CD14-positive monocyte (primary cell): Measurements from ENCODE around the gene RNF215. TPM values are rescaled to one million over a fixed set of nuclear protein-coding genes. Genes with fewer than 3 reads are reported as not detected.
A peak's percentile ranks its signal among the peaks of the same experiment; 100 is the strongest.

Experiments
- DNase-seq, 3 donors: peaks; one replicate each; pipeline ENCODE4 v3.0.0-alpha.2; 2011 to 2022
- H2AFZ ChIP-seq: 2 replicates; pipeline ENCODE4 v1.6.0; 2012; ENCODE audit warnings: mild to moderate bottlenecking, low read depth, low read length, inconsistent platforms; ENCODE audit not compliant: insufficient read depth, poor library complexity, severe bottlenecking
- H3K27ac ChIP-seq, 2 donors: 1 replicate in 1 of 2; 2 replicates in 1 of 2; pipeline ENCODE4 v1.5.1; 2012 to 2013; ENCODE audit warnings: low read length in 2 of 2, control low read depth in 1 of 2, inconsistent platforms in 1 of 2, low read depth in 1 of 2, mild to moderate bottlenecking in 1 of 2
- H3K27me3 ChIP-seq, 2 donors: one replicate each; pipeline versions ENCODE4 v1.6.0 to v1.6.1; 2011 to 2013; ENCODE audit warnings: low read length in 2 of 2; ENCODE audit not compliant: control insufficient read depth in 2 of 2, insufficient read depth in 2 of 2
- H3K36me3 ChIP-seq, 2 donors: replicated peaks in 1 of 2; 1 replicate in 1 of 2; 2 replicates in 1 of 2; pipeline versions ENCODE4 v1.5.1 to v1.6.1; 2012 to 2013; ENCODE audit warnings: low read length in 2 of 2, control low read depth in 1 of 2, inconsistent platforms in 1 of 2, mild to moderate bottlenecking in 1 of 2; ENCODE audit not compliant: insufficient read depth in 2 of 2, control insufficient read depth in 1 of 2
- H3K4me1 ChIP-seq, 2 donors: 1 replicate in 1 of 2; 2 replicates in 1 of 2; pipeline versions ENCODE4 v1.5.1 to v1.6.1; 2012 to 2013; ENCODE audit warnings: low read length in 2 of 2, control low read depth in 1 of 2, inconsistent platforms in 1 of 2, mild to moderate bottlenecking in 1 of 2, moderate library complexity in 1 of 2; ENCODE audit not compliant: insufficient read depth in 2 of 2, control insufficient read depth in 1 of 2
- H3K4me2 ChIP-seq: replicated peaks from 2 replicates; pipeline ENCODE3; 2012; ENCODE audit warnings: low read length, moderate library complexity, mild to moderate bottlenecking; ENCODE audit not compliant: poor library complexity, severe bottlenecking; ENCODE audit errors: extremely low read depth
- H3K4me3 ChIP-seq, 3 experiments: fragments of 200-600 bp in 1 of 3; sonication (generic) in 1 of 3; replicated peaks in 1 of 3; 1 replicate in 2 of 3; 2 replicates in 1 of 3; pipeline ENCODE4 v1.5.1; 2011 to 2013; ENCODE audit warnings: low read length in 3 of 3, mild to moderate bottlenecking in 3 of 3, control low read depth in 2 of 3, low read depth in 2 of 3, inconsistent platforms in 1 of 3, moderate library complexity in 1 of 3
- H3K79me2 ChIP-seq: 2 replicates; pipeline ENCODE4 v1.6.0; 2012; ENCODE audit warnings: mild to moderate bottlenecking, control low read depth, inconsistent platforms, low read length, moderate library complexity; ENCODE audit not compliant: insufficient read depth
- H3K9ac ChIP-seq: 2 replicates; pipeline ENCODE4 v1.6.0; 2017; ENCODE audit warnings: low read length, mild to moderate bottlenecking; ENCODE audit not compliant: insufficient read depth, poor library complexity, severe bottlenecking
- H3K9me3 ChIP-seq, 2 donors: replicated peaks in 1 of 2; 1 replicate in 1 of 2; 2 replicates in 1 of 2; pipeline versions ENCODE4 v1.5.1 to v1.6.1; 2012 to 2013; ENCODE audit warnings: low read length in 2 of 2, control low read depth in 1 of 2; ENCODE audit not compliant: control insufficient read depth in 1 of 2, insufficient read depth in 1 of 2
- H4K20me1 ChIP-seq: 2 replicates; pipeline ENCODE4 v1.6.0; 2012; ENCODE audit warnings: mild to moderate bottlenecking, low read length, control low read depth, moderate library complexity; ENCODE audit not compliant: insufficient read depth
- H3K27ac Mint-ChIP-seq, 7 donors: one replicate each; pipeline ENCODE4 v1.8.0; 2020; ENCODE audit warnings: mild to moderate bottlenecking in 7 of 7, mixed read lengths in 7 of 7, moderate library complexity in 6 of 7, inconsistent platforms in 2 of 7
- H3K27me3 Mint-ChIP-seq, 3 donors: one replicate each; pipeline ENCODE4 v1.8.0; 2021 to 2022; ENCODE audit warnings: low read depth in 3 of 3, mild to moderate bottlenecking in 3 of 3, mixed read lengths in 3 of 3, moderate library complexity in 3 of 3, inconsistent platforms in 1 of 3
- H3K36me3 Mint-ChIP-seq, 2 donors: one replicate each; pipeline ENCODE4 v1.8.0; 2020; ENCODE audit warnings: mixed read lengths in 2 of 2, inconsistent platforms in 1 of 2, mild to moderate bottlenecking in 1 of 2
- H3K4me1 Mint-ChIP-seq: one replicate; pipeline ENCODE4 v1.8.0; 2020; ENCODE audit warnings: mild to moderate bottlenecking, mixed read lengths
- H3K4me3 Mint-ChIP-seq, 2 donors: one replicate each; pipeline ENCODE4 v1.8.0; 2020; ENCODE audit warnings: mild to moderate bottlenecking in 2 of 2, mixed read lengths in 2 of 2, moderate library complexity in 1 of 2
- H3K9me3 Mint-ChIP-seq, 7 donors: one replicate each; pipeline ENCODE4 v1.8.0; 2020 to 2022; ENCODE audit warnings: mixed read lengths in 7 of 7, mild to moderate bottlenecking in 6 of 7, moderate library complexity in 6 of 7, inconsistent platforms in 2 of 7
- WGBS: methylation state at CpG from one replicate; pipeline ENCODE4 v1.1.5; 2013; ENCODE audit warnings: missing lambda C conversion rate; ENCODE audit not compliant: insufficient coverage; 5-methylcytosine and 5-hydroxymethylcytosine counted together
- intact Hi-C, 2 donors: fragments of 100-400 bp; cut with micrococcal nuclease; formaldehyde crosslinking; loops; one replicate each; pipeline versions ENCODE4 v1.15.0 to v1.15.1; 2023
- polyA plus RNA-seq, 3 donors: library from polyadenylated mRNA; depleted of rRNA in 1 of 3; unstranded in 2 of 3; stranded (reverse) in 1 of 3; fragments of 300-500 nt in 2 of 3; fragments of >200 nt in 1 of 3; fragmentation: Illumina TruSeq in 2 of 3; gene quantifications; 1 replicate in 2 of 3; 2 replicates in 1 of 3; pipeline ENCODE4 v1.2.3, GENCODE V29; 2012 to 2021
- TF ChIP-seq, protein P1 (sequence below): fragments of 200-600 bp; IDR thresholded peaks from one replicate; pipeline ENCODE4 v1.8.0; 2022; ENCODE audit warnings: antibody characterized with exemption, mild to moderate bottlenecking

The RNF215 gene
- polyA plus RNA-seq, 3 donors, result 0.26 to 12.2 (median 0.42) TPM

DNA sequence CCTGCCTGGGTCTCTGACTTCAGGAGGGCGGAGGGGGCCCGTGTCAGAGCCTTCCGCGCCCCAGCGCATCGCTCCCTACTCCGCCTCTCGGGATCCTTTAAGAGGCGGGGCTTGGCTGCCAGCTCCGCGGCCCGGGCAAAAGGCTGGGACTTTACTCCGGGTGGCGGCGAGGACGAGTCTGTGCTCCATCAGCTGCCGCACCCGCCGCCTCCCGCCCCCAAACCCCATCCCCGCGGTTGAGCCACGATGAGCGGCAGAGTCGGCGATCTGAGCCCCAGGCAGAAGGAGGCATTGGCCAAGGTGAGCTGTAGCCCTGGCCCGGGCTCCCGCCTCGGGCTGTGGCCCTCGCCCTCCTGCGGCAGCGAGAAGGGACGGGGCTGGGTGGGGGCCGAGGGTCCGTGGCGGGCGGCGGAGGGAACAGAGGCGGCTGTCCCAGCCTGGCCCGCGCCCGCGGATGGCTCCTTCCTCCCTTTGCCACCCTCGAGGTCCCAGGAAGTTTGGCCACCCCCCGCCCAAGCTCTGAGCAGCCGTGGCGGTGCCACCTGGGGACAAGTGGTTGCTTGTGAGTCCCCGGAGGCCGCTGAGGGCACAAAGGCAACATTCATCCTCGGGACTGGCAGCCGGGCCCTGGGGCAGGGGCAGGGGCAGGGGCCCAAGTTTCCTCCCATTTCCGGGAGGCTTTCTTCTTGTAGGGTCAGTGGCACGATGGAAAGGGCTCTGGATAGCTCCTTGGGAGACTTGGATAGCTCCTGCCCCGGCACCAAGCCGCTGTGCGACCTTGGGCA is 9.9 kb upstream of the RNF215 start, which contains the start of gene SEC14L2:
Gene SEC14L2 (plus strand): TSS at position 148 of the 785 bp plus-strand sequence. CDS start 99 bp downstream, at position 247.
- Mint-ChIP-seq H3K4me3 (peak within 1 kb of the TSS; percentile 66 to 84), H3K36me3 (peaks cover 2 to 3% of the 10 kb centered on the region in 2 donors), H3K9me3 (peaks cover 0 to 11% (median 0%) of the 10 kb centered on the region in 7 donors), H3K27ac (no peak within 1 kb of the TSS), H3K27me3 (peaks cover 50 to 65% (median 51%) of the 10 kb centered on the region in 3 donors), H3K4me1 (peaks cover 14% of the 10 kb centered on the region)
- Histone ChIP-seq H3K9me3 (peaks cover 0 to 8% of the 10 kb centered on the region in 2 donors), H3K4me2 (peak within 1 kb of the TSS; percentile 69), H3K4me1 (peaks cover 5 to 9% of the 10 kb centered on the region in 2 donors), H3K79me2 (no peaks in the 10 kb centered on the region), H3K36me3 (no peaks in the 10 kb centered on the region), H3K4me3 (peak within 1 kb of the TSS in 2 of 3 experiments; percentile 11 to 49), H3K27ac (no peak within 1 kb of the TSS), H3K27me3 (peaks cover 33 to 49% of the 10 kb centered on the region in 2 donors), H4K20me1 (no peaks in the 10 kb centered on the region), H3K9ac (peak within 1 kb of the TSS; percentile 15), H2AFZ (peak within 1 kb of the TSS; percentile 59)
- DNase-seq, result no peak
- intact Hi-C loops, result no loop called here
- 1% methylated on average over 49 of the region's 56 CpGs for WGBS
- TF ChIP-seq, protein P1, sequence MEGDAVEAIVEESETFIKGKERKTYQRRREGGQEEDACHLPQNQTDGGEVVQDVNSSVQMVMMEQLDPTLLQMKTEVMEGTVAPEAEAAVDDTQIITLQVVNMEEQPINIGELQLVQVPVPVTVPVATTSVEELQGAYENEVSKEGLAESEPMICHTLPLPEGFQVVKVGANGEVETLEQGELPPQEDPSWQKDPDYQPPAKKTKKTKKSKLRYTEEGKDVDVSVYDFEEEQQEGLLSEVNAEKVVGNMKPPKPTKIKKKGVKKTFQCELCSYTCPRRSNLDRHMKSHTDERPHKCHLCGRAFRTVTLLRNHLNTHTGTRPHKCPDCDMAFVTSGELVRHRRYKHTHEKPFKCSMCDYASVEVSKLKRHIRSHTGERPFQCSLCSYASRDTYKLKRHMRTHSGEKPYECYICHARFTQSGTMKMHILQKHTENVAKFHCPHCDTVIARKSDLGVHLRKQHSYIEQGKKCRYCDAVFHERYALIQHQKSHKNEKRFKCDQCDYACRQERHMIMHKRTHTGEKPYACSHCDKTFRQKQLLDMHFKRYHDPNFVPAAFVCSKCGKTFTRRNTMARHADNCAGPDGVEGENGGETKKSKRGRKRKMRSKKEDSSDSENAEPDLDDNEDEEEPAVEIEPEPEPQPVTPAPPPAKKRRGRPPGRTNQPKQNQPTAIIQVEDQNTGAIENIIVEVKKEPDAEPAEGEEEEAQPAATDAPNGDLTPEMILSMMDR, result no peak

DNA sequence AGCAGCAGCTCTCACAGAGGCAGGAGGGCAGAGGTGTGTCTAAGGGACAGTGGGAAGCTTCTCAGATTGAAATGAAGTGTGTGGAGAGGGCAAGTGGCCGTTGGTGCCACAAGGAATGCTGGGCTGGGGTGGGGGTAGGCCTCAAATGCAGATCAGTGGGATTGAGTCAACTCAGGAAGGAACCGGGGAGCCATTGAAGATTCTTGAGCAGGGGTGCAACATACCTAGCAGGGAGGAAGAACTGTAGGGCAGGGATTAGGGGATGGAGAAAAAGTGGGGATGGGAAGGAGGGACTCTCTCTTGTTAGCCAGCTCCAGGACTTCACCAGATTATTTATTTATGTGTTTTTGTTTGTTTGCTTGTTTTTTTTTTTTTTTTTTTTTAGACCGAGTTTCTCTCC is 6.7 kb upstream of the RNF215 start:
- no peak overlapping the region for H3K4me2 ChIP-seq
- intact Hi-C loops, result loop anchor here (5.0 kb wide), 2 partner anchors 33 to 287 kb away; partner anchors contain the start of gene MTFP1 (in 1 of the 2)
- peaks cover 0 to 13% (median 2%) of the 10 kb centered on the region in 7 donors for H3K9me3 Mint-ChIP-seq
- H3K27ac ChIP-seq, result no peak overlapping the region
- peaks cover 0 to 8% of the 10 kb centered on the region in 2 donors for H3K9me3 ChIP-seq
- TF ChIP-seq, protein P1, result no peak
- no peaks in the 10 kb centered on the region for H4K20me1 ChIP-seq
- H3K36me3 ChIP-seq, result no peaks in the 10 kb centered on the region
- no peak overlapping the region for H3K4me3 Mint-ChIP-seq
- H3K27me3 ChIP-seq, result peaks cover 31 to 35% of the 10 kb centered on the region in 2 donors
- H3K27ac Mint-ChIP-seq, result peak overlapping the region in 2 of 7 donors; percentile 4 to 27
- H2AFZ ChIP-seq, result no peak overlapping the region
- DNase-seq, result no peak
- peaks cover 14% of the 10 kb centered on the region for H3K4me1 Mint-ChIP-seq
- peaks cover 2 to 3% of the 10 kb centered on the region in 2 donors for H3K36me3 Mint-ChIP-seq
- H3K79me2 ChIP-seq, result no peaks in the 10 kb centered on the region
- no peak overlapping the region for H3K9ac ChIP-seq
- H3K27me3 Mint-ChIP-seq, result peaks cover 42 to 45% (median 45%) of the 10 kb centered on the region in 3 donors
- H3K4me3 ChIP-seq, result no peak overlapping the region
- 80% methylated on average over 1 of the region's 3 CpGs for WGBS
- peaks cover 5 to 9% of the 10 kb centered on the region in 2 donors for H3K4me1 ChIP-seq
